ENCODE data around the gene KCNV2. TPM values are rescaled to one million over a fixed set of nuclear protein-coding genes. Genes with fewer than 3 reads are reported as not detected.
A peak's percentile ranks its signal among the peaks of the same experiment; 100 is the strongest.

Gene KCNV2
- total and polyA plus RNA-seq, 2 experiments from 2014 or later = 0.60 TPM; not detected in 1

DNA sequence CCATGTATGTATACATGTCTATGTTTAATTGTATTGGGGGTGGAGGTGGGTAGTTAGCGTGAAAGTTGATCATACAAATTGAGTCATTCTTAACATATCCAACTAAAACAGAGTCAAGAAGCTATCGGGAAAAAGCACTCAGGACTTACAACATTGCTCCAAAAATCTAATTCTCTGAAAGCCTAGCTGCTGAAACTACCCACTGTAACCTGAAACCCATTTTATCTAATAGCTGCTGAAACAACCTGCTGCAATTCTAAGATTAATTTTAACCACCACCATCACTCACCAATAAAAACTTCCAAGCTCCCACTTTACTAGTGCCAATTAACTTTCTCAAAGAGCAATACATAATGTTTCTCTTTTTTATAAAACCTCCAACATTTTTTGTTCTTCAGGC is 32.2 kb downstream of the KCNV2 start:
- no peak for TF ChIP-seq ZNF331 (CRISPR knock-in tag; IDR thresholded peaks at IDR 0.05; ENCODE audit: low read depth)
- Histone ChIP-seq H4K20me1 (replicated peaks; ENCODE audit: insufficient read depth) (0 out of 2 replicates have a peak, but pooled peaks cover 3% of the 10 kb centered on the region), H3F3A (replicated peaks; ENCODE audit: low read depth) (no peaks in the 10 kb centered on the region), H3K9me2 (ENCODE audit: insufficient read depth) (0 out of 2 replicates have a peak, but pooled peaks cover 8% of the 10 kb centered on the region), H3K4me2 (no peak overlapping the region), H3K27me3 (ENCODE audit: insufficient read depth) (no peaks in the 10 kb centered on the region), H3K4me3 (no peak overlapping the region), H3K36me3 (ENCODE audit: insufficient read depth) (peaks cover 4% of the 10 kb centered on the region), H2AFZ (no peak overlapping the region), H3K4me1 (ENCODE audit: insufficient read depth) (no peaks in the 10 kb centered on the region), H3K27ac (ENCODE audit: low read depth) (no peak overlapping the region), H3K79me2 (replicated peaks; ENCODE audit: insufficient read depth) (no peaks in the 10 kb centered on the region)
- Mint-ChIP-seq H3K9me3 (no peaks in the 10 kb centered on the region), H3K27ac (no peak overlapping the region), H3K27me3 (ENCODE audit: insufficient read depth, low read depth, poor library complexity) (no peaks in the 10 kb centered on the region), H3K4me1 (peaks cover 10% of the 10 kb centered on the region), H3K36me3 (ENCODE audit: low read depth) (peaks cover 16% of the 10 kb centered on the region), H3K4me3 (no peak overlapping the region)
- DNase-seq (ENCODE audit: low spot score) (no peak), ATAC-seq (no peak)

- Mint-ChIP-seq H3K27ac (no peak overlapping the region), H3K27me3 (ENCODE audit: insufficient read depth, low read depth, poor library complexity) (peaks cover 3% of the 10 kb centered on the region)
- no peak overlapping the region for H3K27ac ChIP-seq (ENCODE audit: low read depth)
- TF ChIP-seq ETS1 (IDR thresholded peaks at IDR 0.05) (no peak), EZH2 (IDR thresholded peaks at IDR 0.05; ENCODE audit: low read depth, unreplicated experiment) (no peak), ZNF462 (CRISPR knock-in tag; IDR thresholded peaks at IDR 0.05) (no peak), CREB1 (CRISPR knock-in tag; IDR thresholded peaks at IDR 0.05; ENCODE audit: low read depth) (no peak), REST (IDR thresholded peaks at IDR 0.05; ENCODE audit: unreplicated experiment) (no peak), STAT1 (IDR thresholded peaks at IDR 0.05; ENCODE audit: unreplicated experiment) (no peak), NANOG (IDR thresholded peaks at IDR 0.05; ENCODE audit: borderline replicate concordance) (no peak), JUNB (IDR thresholded peaks at IDR 0.05; ENCODE audit: unreplicated experiment) (no peak), POLR2AphosphoS5 (IDR thresholded peaks at IDR 0.05; ENCODE audit: low read depth) (no peak)
Observed at GRCh38 chr9:2755285-2755684, 38.0 kb downstream of the KCNV2 start.

More at GRCh38 chr9:2755285-2755684, 38.0 kb downstream of the KCNV2 start:
- H3K4me2 ChIP-seq = no peak overlapping the region
- no peaks in the 10 kb centered on the region for H3K9me3 Mint-ChIP-seq
- no peaks in the 10 kb centered on the region for H3K79me2 ChIP-seq (replicated peaks; ENCODE audit: insufficient read depth)
- H3F3A ChIP-seq (replicated peaks; ENCODE audit: low read depth) = 0 out of 2 replicates have a peak, but pooled peaks cover 3% of the 10 kb centered on the region
- peaks cover 2% of the 10 kb centered on the region; the same call in 1 of the 2 replicates for H3K9me2 ChIP-seq (ENCODE audit: insufficient read depth)
- ATAC-seq (peak; percentile 71), DNase-seq (ENCODE audit: low spot score) (no peak)
- no peaks in the 10 kb centered on the region for H3K27me3 ChIP-seq (ENCODE audit: insufficient read depth)
- no peaks in the 10 kb centered on the region for H3K36me3 ChIP-seq (ENCODE audit: insufficient read depth)
- peaks cover 29% of the 10 kb centered on the region for H3K4me1 Mint-ChIP-seq
- no peak overlapping the region for H3K4me3 Mint-ChIP-seq
- H3K4me3 ChIP-seq = no peak overlapping the region
- H3K36me3 Mint-ChIP-seq (ENCODE audit: low read depth) = peaks cover 10% of the 10 kb centered on the region
- no peak overlapping the region for H2AFZ ChIP-seq
- H3K4me1 ChIP-seq (ENCODE audit: insufficient read depth) = peaks cover 11% of the 10 kb centered on the region
- H4K20me1 ChIP-seq (replicated peaks; ENCODE audit: insufficient read depth) = no peaks in the 10 kb centered on the region

All from GM23338 (cell line).